GM12878 (cell line): ENCODE results near the gene SIN3A. TPM values are rescaled to one million over a fixed set of nuclear protein-coding genes. Genes with fewer than 3 reads are reported as not detected.

ENCODE experiments used
- ATAC-seq: fragments of 200-7000 bp; cut with Tn5 transposase; 3 replicates; pipeline ENCODE4 v1.9.1; 2020; ENCODE audit warnings: mild to moderate bottlenecking, moderate library complexity
- BruUV-seq: library from RNA; stranded (reverse); fragments of 400-500 nt; replicated peaks from 2 replicates; lab custom pipeline; 2021; lab: Mats Ljungman, UMichigan
- CTCF ChIA-PET: fragments of 300-600 bp; sonication (Branson Sonifier 250); formaldehyde crosslinking; extraction: SDS; loops from one replicate; lab custom pipeline; 2021; ENCODE audit warnings: inconsistent platforms; lab: Yijun Ruan, JAX
- POLR2A ChIA-PET: fragments of 350-600 bp; formaldehyde crosslinking; extraction: SDS; loops from one replicate; lab custom pipeline; 2021; ENCODE audit warnings: inconsistent platforms; lab: Charles Lee
- RAD21 ChIA-PET: fragments of 300-600 bp; sonication (Branson Sonifier 250); formaldehyde crosslinking; loops from one replicate; lab custom pipeline; 2023; ENCODE audit warnings: antibody characterized with exemption; ENCODE audit not compliant: unreplicated experiment; lab: Charles Lee
- SMC1A ChIA-PET: fragments of 300-600 bp; sonication (Branson Sonifier 250); formaldehyde crosslinking; loops from one replicate; lab custom pipeline; 2023; ENCODE audit not compliant: unreplicated experiment, uncharacterized antibody; lab: Charles Lee
- DNase-seq: peaks from one replicate; pipeline ENCODE4 v3.0.0-alpha.2; 2011; ENCODE audit warnings: low read depth, low spot score
- FAIRE-seq: peaks from 3 replicates; lab custom pipeline; 2011; peaks lifted over from hg19 to GRCh38; lab: Jason Lieb, UNC
- H2AFZ ChIP-seq: 2 replicates; pipeline ENCODE4 v1.6.0; 2011; ENCODE audit warnings: low read depth, low read length, control low read depth; ENCODE audit not compliant: control insufficient read depth
- H3K27ac ChIP-seq: 2 replicates; pipeline ENCODE4 v1.5.1; 2011; ENCODE audit warnings: control low read depth; ENCODE audit not compliant: control insufficient read depth, insufficient read depth
- H3K27me3 ChIP-seq, 2 experiments: replicated peaks in 1 of 2; 2 replicates each; pipeline versions ENCODE4 v1.6.0 to v1.6.1; 2011; ENCODE audit warnings: low read length in 1 of 2; ENCODE audit not compliant: control insufficient read depth in 2 of 2, insufficient read depth in 2 of 2
- H3K36me3 ChIP-seq, 2 experiments: 2 replicates each; pipeline ENCODE4 v1.5.1; 2011; ENCODE audit warnings: low read length in 1 of 2; ENCODE audit not compliant: control insufficient read depth in 2 of 2, insufficient read depth in 2 of 2
- H3K4me1 ChIP-seq: 2 replicates; pipeline ENCODE4 v1.6.1; 2011; ENCODE audit warnings: mild to moderate bottlenecking, low read length, moderate library complexity, mixed read lengths; ENCODE audit not compliant: control insufficient read depth, insufficient read depth
- H3K4me2 ChIP-seq: 2 replicates; pipeline ENCODE4 v1.6.0; 2011; ENCODE audit warnings: control low read depth; ENCODE audit not compliant: control insufficient read depth, insufficient read depth
- H3K4me3 ChIP-seq: fragments of 200-600 bp; sonication (generic); 2 replicates; pipeline ENCODE4 v1.5.1; 2016
- H3K79me2 ChIP-seq: 2 replicates; pipeline ENCODE4 v1.6.0; 2011; ENCODE audit warnings: low read length; ENCODE audit not compliant: control insufficient read depth, insufficient read depth
- H3K9ac ChIP-seq: 2 replicates; pipeline ENCODE4 v1.8.0; 2011; ENCODE audit warnings: low read length, control low read depth, mixed read lengths; ENCODE audit not compliant: control insufficient read depth, insufficient read depth
- H3K9me3 ChIP-seq: replicated peaks from 3 replicates; pipeline ENCODE4 v1.5.1; 2011; ENCODE audit warnings: mild to moderate bottlenecking, low read length; ENCODE audit not compliant: control insufficient read depth, insufficient read depth
- H4K20me1 ChIP-seq: 2 replicates; pipeline ENCODE4 v1.6.0; 2011; ENCODE audit not compliant: control insufficient read depth, insufficient read depth
- CHD2 ChIP-seq: IDR thresholded peaks from 2 replicates; pipeline ENCODE4 v1.6.1; 2011; ENCODE audit warnings: low read depth, low read length, improper control_type of control experiment, borderline replicate concordance
- NRF1 ChIP-seq: conservative IDR thresholded peaks from 2 replicates; pipeline ENCODE4 v1.6.1; 2011; ENCODE audit warnings: mild to moderate bottlenecking, low read depth, low read length, improper control_type of control experiment
- WGBS: methylation state at CpG from one replicate; pipeline ENCODE4 v1.1.6; 2016; ENCODE audit warnings: low lambda C conversion rate; ENCODE audit not compliant: insufficient replicate concordance, insufficient coverage; ENCODE audit errors: missing lambda C conversion rate; 5-methylcytosine and 5-hydroxymethylcytosine counted together
- in situ Hi-C: fragments of 300-500 bp; cut with MboI; formaldehyde crosslinking; loops from 9 replicates; pipeline ENCODE4 v1.14.3; 2018; ENCODE audit warnings: mixed read lengths
- intact Hi-C: fragments of 100-400 bp; cut with micrococcal nuclease; formaldehyde crosslinking; loops from one replicate; pipeline ENCODE4 v1.14.2; 2022; ENCODE audit not compliant: unreplicated experiment
- polyA plus RNA-seq, 11 experiments: library from polyadenylated mRNA; depleted of rRNA in 4 of 11; unstranded in 6 of 11; stranded (reverse) in 5 of 11; fragments of >200 nt; fragmentation: Nextera tagmentation in 4 of 11; fragmentation: Illumina TruSeq in 1 of 11; extraction: Ambion mirVana in 4 of 11; extraction: Trizol in 1 of 11; gene quantifications; 1 replicate in 1 of 11; 2 replicates in 10 of 11; pipeline versions ENCODE4 v1.2.1 to v1.2.3, GENCODE V29; 2011 to 2016; ENCODE audit warnings: inconsistent platforms in 2 of 11, missing spikeins in 2 of 11, low read depth in 1 of 11
- total RNA-seq, 4 experiments: library from RNA; depleted of rRNA in 3 of 4; stranded (reverse); fragments of >200 nt in 3 of 4; fragmentation: Illumina TruSeq in 1 of 4; extraction: Trizol in 1 of 4; gene quantifications; 2 replicates each; pipeline versions ENCODE4 v1.2.1 to v1.2.3, GENCODE V29; 2013 to 2021
- TF ChIP-seq, protein P1 (sequence below): fragments of 450-650 bp; IDR thresholded peaks from 2 replicates; pipeline ENCODE4 v1.6.1; 2016; ENCODE audit warnings: mild to moderate bottlenecking

SIN3A gene
- total and polyA plus RNA-seq, 10 of the 15 experiments (the other 5 are each of a cell fraction or from before 2014, with no cell fraction given), result 6.4 to 62.2 (median 29.2) TPM

GRCh38 chr15:75352186-75353080, 99.1 kb downstream of the SIN3A start:
- CTCF ChIA-PET, result interaction anchor here (0.6 kb wide), 1 partner anchor 148 kb away, joined by 3 read pairs; no protein-coding TSS in a partner anchor
- no peak overlapping the region for H3K27ac ChIP-seq
- POLR2A ChIA-PET, result no interaction called here
- H3K9ac ChIP-seq, result no peak overlapping the region
- in situ Hi-C loops (no loop called here), intact Hi-C loops (no loop called here)
- H3K4me3 ChIP-seq, result no peak overlapping the region
- H4K20me1 ChIP-seq, result no peaks in the 10 kb centered on the region
- H3K79me2 ChIP-seq, result no peaks in the 10 kb centered on the region
- ATAC-seq, result no peak
- H3K36me3 ChIP-seq, result no peaks in the 10 kb centered on the region; a peak in 1 of 4 replicates
- WGBS, result 95% methylated on average over 16 of the region's 16 CpGs
- H2AFZ ChIP-seq, result no peak overlapping the region
- RAD21 ChIA-PET, result no interaction called here
- H3K4me1 ChIP-seq, result peaks cover 15% of the 10 kb centered on the region
- no peak overlapping the region for H3K4me2 ChIP-seq
- TF ChIP-seq, protein P1, sequence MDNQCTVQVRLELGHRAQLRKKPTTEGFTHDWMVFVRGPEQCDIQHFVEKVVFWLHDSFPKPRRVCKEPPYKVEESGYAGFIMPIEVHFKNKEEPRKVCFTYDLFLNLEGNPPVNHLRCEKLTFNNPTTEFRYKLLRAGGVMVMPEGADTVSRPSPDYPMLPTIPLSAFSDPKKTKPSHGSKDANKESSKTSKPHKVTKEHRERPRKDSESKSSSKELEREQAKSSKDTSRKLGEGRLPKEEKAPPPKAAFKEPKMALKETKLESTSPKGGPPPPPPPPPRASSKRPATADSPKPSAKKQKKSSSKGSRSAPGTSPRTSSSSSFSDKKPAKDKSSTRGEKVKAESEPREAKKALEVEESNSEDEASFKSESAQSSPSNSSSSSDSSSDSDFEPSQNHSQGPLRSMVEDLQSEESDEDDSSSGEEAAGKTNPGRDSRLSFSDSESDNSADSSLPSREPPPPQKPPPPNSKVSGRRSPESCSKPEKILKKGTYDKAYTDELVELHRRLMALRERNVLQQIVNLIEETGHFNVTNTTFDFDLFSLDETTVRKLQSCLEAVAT, result no peak
- TF ChIP-seq NRF1, result no peak
- TF ChIP-seq CHD2, result no peak
- no TSS peak for BruUV-seq
- H3K9me3 ChIP-seq, result peaks cover 15% of the 10 kb centered on the region; the same call in 2 of the 3 replicates
- SMC1A ChIA-PET, result interaction anchor here (1.4 kb wide), 1 partner anchor 15 kb away, joined by 4 read pairs; no protein-coding TSS in a partner anchor
- peaks cover 2 to 6% of the 10 kb centered on the region in 2 experiments; a peak in 3 of 4 replicates for H3K27me3 ChIP-seq
- FAIRE-seq, result no peak
- DNase-seq, result no peak
